Colonic mucosa (tissue), 4 donors: ENCODE measurements around the gene GPD1L. TPM values are rescaled to one million over a fixed set of nuclear protein-coding genes. Genes with fewer than 3 reads are reported as not detected.

ENCODE experiments used
- DNase-seq: peaks from one replicate; pipeline ENCODE4 v3.0.0-alpha.2; 2020
- H3K27ac ChIP-seq: fragments of 200-600 bp; one replicate; pipeline ENCODE4 v1.8.0; 2021
- H3K27me3 ChIP-seq: fragments of 200-600 bp; one replicate; pipeline ENCODE4 v1.8.0; 2021
- H3K36me3 ChIP-seq: fragments of 200-600 bp; one replicate; pipeline ENCODE4 v1.8.0; 2021
- H3K4me1 ChIP-seq: fragments of 200-600 bp; one replicate; pipeline ENCODE4 v1.8.0; 2021; ENCODE audit warnings: mild to moderate bottlenecking
- H3K4me3 ChIP-seq: fragments of 200-600 bp; one replicate; pipeline ENCODE4 v1.8.0; 2021
- H3K9ac ChIP-seq, 2 donors: one replicate each; pipeline ENCODE4 v1.7.0; 2013; ENCODE audit warnings: control low read depth in 2 of 2, low read depth in 2 of 2, low read length in 2 of 2
- H3K9me3 ChIP-seq: fragments of 200-600 bp; one replicate; pipeline ENCODE4 v1.8.0; 2021
- intact Hi-C: fragments of 100-400 bp; cut with DNase I; formaldehyde crosslinking; loops from one replicate; pipeline ENCODE4 v1.14.1; 2022
- total RNA-seq, 2 donors: library from RNA; stranded (reverse); fragmentation: NEBNext Ultra II Directional in 1 of 2; extraction: Animal tissue kit (Norgen Biotek cat#: 25700) in 1 of 2; gene quantifications; one replicate each; pipeline ENCODE4 v1.2.1, GENCODE V29; 2021
- TF ChIP-seq, protein P1 (sequence below): fragments of 200-600 bp; IDR thresholded peaks from one replicate; pipeline ENCODE4 v1.8.0; 2022; ENCODE audit warnings: antibody characterized with exemption, mild to moderate bottlenecking
- donor health status: healthy.
- donor health status: DM: no; HTN: no; CAD: no.
- donor health status: DM: no; HTN: no; CAD: no.

GPD1L gene
- total RNA-seq, 2 donors from 2014 or later = 70.3 to 78.4 TPM

DNA sequence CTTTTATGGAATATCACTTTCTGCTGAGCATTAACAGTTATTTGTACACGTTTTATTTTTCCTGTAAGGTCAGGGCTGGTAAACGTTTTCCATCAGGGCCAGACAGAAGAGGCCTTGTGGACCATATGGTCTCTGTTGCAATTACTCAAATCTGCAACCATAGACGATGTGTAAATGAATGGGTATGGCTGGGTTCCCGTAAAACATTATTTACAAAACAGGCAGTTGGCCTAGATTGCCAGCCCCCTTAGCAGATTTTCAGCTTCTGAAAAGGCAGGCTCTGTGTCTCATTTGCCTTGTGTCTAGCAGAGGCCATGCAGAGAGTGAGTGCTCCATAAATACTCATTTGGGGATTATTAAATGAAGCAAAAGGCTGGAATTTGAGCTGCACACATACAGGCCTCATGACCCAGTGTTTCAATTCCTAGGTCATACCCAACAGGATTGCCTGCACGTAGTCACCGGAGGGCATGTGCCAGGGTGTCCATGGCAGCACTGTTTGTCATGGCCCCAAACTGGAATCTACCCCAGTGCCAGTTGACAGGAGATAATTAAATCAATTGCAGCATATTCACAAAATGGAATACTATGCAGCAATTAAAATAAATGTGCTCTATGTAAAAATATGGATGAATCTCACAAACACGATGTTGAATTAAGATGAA is 51.3 kb downstream of the GPD1L start:
- no peak for DNase-seq
- intact Hi-C loops = no loop called here
- H3K27ac ChIP-seq = no peak overlapping the region

DNA sequence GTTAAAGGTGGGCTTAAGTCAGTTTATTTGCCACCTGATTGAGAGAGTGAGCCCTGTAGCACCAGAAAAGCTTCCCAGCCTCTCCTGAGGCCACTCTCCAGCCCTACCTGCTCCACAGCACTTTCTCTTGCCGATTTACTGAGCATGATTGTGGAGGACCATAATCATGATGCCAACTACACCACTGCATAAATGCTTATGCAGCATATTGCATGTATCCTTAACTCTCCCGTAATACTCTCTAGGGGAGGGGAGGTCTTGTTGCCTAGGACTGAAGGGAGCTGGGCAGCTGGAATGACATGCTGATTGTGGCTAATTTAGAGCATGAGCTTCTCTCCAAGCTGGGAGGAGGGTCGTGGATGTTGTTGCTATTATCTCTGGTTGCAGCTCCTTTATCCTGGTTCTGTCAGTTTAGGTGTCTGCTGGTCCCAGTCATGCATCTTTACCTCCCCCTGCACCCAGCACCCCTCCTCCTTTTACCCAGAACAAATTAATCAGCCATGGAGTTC is 54.3 kb downstream of the GPD1L start:
- H3K27ac ChIP-seq = no peak overlapping the region
- TF ChIP-seq, protein P1, sequence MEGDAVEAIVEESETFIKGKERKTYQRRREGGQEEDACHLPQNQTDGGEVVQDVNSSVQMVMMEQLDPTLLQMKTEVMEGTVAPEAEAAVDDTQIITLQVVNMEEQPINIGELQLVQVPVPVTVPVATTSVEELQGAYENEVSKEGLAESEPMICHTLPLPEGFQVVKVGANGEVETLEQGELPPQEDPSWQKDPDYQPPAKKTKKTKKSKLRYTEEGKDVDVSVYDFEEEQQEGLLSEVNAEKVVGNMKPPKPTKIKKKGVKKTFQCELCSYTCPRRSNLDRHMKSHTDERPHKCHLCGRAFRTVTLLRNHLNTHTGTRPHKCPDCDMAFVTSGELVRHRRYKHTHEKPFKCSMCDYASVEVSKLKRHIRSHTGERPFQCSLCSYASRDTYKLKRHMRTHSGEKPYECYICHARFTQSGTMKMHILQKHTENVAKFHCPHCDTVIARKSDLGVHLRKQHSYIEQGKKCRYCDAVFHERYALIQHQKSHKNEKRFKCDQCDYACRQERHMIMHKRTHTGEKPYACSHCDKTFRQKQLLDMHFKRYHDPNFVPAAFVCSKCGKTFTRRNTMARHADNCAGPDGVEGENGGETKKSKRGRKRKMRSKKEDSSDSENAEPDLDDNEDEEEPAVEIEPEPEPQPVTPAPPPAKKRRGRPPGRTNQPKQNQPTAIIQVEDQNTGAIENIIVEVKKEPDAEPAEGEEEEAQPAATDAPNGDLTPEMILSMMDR = no peak
- no peaks in the 10 kb centered on the region for H3K27me3 ChIP-seq
- intact Hi-C loops = no loop called here
- H3K4me1 ChIP-seq = no peaks in the 10 kb centered on the region
- no peaks in the 10 kb centered on the region for H3K9me3 ChIP-seq
- no peak overlapping the region for H3K4me3 ChIP-seq
- no peak for DNase-seq
- H3K36me3 ChIP-seq = no peaks in the 10 kb centered on the region
- no peak overlapping the region for H3K9ac ChIP-seq

More for the DNA sequence above, 51.3 kb downstream of the GPD1L start:
- Histone ChIP-seq H3K36me3 (no peaks in the 10 kb centered on the region), H3K9me3 (no peaks in the 10 kb centered on the region), H3K27me3 (no peaks in the 10 kb centered on the region), H3K4me1 (no peaks in the 10 kb centered on the region), H3K4me3 (no peak overlapping the region), H3K9ac (no peak overlapping the region)
- TF ChIP-seq, protein P1 = no peak

DNA sequence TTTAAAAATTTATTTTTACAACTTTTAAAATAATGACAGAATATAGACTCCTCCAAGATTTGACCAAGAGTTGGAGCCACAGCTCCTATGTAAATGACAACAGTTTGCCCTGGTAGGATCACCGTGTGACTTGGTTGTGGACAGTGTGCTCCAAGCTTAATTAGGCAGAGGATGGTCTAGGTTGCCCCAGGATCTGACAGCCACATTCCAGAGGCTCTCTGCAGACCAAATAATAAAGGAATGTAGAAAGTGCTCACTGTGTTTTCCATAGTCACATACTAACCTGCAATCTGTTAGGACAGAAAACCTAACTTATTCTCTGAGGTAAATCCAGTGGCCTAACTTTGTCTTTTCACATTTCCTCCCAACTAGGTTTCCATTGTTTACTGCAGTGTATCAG is 59.0 kb downstream of the GPD1L start:
- Histone ChIP-seq H3K4me1 (no peaks in the 10 kb centered on the region), H3K9ac (no peak overlapping the region), H3K9me3 (no peaks in the 10 kb centered on the region), H3K27ac (no peak overlapping the region), H3K4me3 (no peak overlapping the region), H3K27me3 (no peaks in the 10 kb centered on the region), H3K36me3 (no peaks in the 10 kb centered on the region)
- TF ChIP-seq, protein P1 = no peak
- DNase-seq = no peak
- intact Hi-C loops = no loop called here

DNA sequence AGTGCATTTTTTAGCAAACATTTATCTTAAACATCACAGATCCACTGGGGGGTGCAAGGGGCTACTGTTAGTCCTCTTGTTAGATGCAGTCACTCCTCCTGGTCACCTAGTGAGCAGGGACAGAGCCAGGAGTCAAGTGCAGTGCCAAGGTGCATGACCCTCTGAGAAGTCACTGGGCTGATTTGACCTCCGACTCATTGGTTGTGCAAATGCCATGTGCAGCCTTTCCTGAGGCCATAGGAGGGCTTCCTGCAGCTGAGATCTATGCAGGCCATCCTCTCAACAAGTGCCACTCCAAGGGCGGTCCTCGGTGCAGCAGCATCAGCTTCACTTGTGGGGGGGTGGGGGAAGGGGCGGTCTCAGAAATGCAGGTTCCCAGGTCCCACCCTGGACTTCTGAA is 60.2 kb downstream of the GPD1L start:
- Histone ChIP-seq H3K4me3 (no peak overlapping the region), H3K36me3 (no peaks in the 10 kb centered on the region), H3K27ac (no peak overlapping the region), H3K4me1 (no peaks in the 10 kb centered on the region), H3K9me3 (no peaks in the 10 kb centered on the region), H3K27me3 (no peaks in the 10 kb centered on the region), H3K9ac (no peak overlapping the region)
- TF ChIP-seq, protein P1 = no peak
- no peak for DNase-seq
- intact Hi-C loops = no loop called here

DNA sequence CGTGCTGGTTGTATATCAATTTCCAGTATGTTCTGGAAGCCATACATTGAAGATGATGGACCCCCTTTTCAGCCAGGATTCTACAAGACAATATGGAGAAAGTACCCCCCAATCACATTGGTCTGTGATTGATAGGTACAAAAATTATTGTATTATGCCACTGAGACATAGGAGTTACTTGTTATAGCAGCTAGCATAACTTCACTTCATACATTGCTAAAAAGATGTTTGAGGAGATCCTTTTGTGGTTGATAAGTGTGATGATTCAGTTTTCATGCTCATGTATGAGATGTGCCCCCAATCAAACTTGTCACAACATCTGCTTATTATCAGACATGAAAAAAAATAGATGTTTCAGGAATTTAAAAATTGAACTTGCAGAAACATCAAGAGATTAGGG is 66.0 kb downstream of the GPD1L start:
- Histone ChIP-seq H3K9ac (no peak overlapping the region), H3K9me3 (no peaks in the 10 kb centered on the region), H3K4me1 (no peaks in the 10 kb centered on the region), H3K36me3 (no peaks in the 10 kb centered on the region), H3K27me3 (no peaks in the 10 kb centered on the region), H3K27ac (no peak overlapping the region), H3K4me3 (no peak overlapping the region)
- TF ChIP-seq, protein P1 = no peak
- DNase-seq = no peak
- intact Hi-C loops = loop anchor here (10.0 kb wide), 1 partner anchor 292 kb away; no protein-coding TSS in a partner anchor
